WTC11 (cell line): ENCODE data around the gene COX17. TPM values are rescaled to one million over a fixed set of nuclear protein-coding genes. Genes with fewer than 3 reads are reported as not detected.

Experiments used
- ATAC-seq: fragments of 200-7000 bp; cut with Tn5 transposase; 2 replicates; pipeline ENCODE4 v1.10.0; 2021; ENCODE audit warnings: mild to moderate bottlenecking, moderate library complexity
- CTCF ChIA-PET: fragments of 300-600 bp; sonication (Branson Sonifier 250); formaldehyde crosslinking; loops from one replicate; lab custom pipeline; 2021; ENCODE audit warnings: antibody characterized with exemption; lab: Charles Lee
- POLR2A ChIA-PET: fragments of 350-600 bp; sonication (Branson Sonifier 250); formaldehyde crosslinking; loops from one replicate; lab custom pipeline; 2021; ENCODE audit warnings: antibody characterized with exemption; lab: Charles Lee
- DNase-seq: peaks from one replicate; pipeline ENCODE4 v3.0.0; 2021; ENCODE audit warnings: low spot score
- H3K27ac Mint-ChIP-seq: 2 replicates; pipeline ENCODE4 v1.8.0; 2021; ENCODE audit warnings: mixed read lengths
- H3K27me3 Mint-ChIP-seq: 2 replicates; pipeline ENCODE4 v1.8.0; 2021; ENCODE audit warnings: low read depth, mild to moderate bottlenecking, moderate library complexity, mixed read lengths
- H3K36me3 Mint-ChIP-seq: 2 replicates; pipeline ENCODE4 v1.8.0; 2021; ENCODE audit warnings: mixed read lengths
- H3K4me1 Mint-ChIP-seq: 2 replicates; pipeline ENCODE4 v1.8.0; 2022; ENCODE audit warnings: mixed read lengths
- H3K4me3 Mint-ChIP-seq: 2 replicates; pipeline ENCODE4 v1.8.0; 2021; ENCODE audit warnings: mild to moderate bottlenecking, moderate library complexity, mixed read lengths
- H3K9me3 Mint-ChIP-seq: 2 replicates; pipeline ENCODE4 v1.8.0; 2021; ENCODE audit warnings: mixed read lengths
- AR ChIP-seq: fragments of 250-450 bp; sonication (Bioruptor Pico); IDR thresholded peaks from 2 replicates; pipeline ENCODE4 v1.9.0; 2021; ENCODE audit warnings: mild to moderate bottlenecking
- ATF2 ChIP-seq: sonication (generic); formaldehyde crosslinking; IDR thresholded peaks from 2 replicates; pipeline ENCODE4 v1.8.1; 2022; ENCODE audit warnings: low read depth, missing genetic modification reagents, borderline replicate concordance
- E2F5 ChIP-seq: sonication (generic); formaldehyde crosslinking; IDR thresholded peaks from 2 replicates; pipeline ENCODE4 v1.8.1; 2022; ENCODE audit warnings: mild to moderate bottlenecking, moderate library complexity, missing genetic modification reagents
- FOXJ3 ChIP-seq: sonication (generic); formaldehyde crosslinking; IDR thresholded peaks from 2 replicates; pipeline ENCODE4 v1.9.0; 2021; ENCODE audit warnings: missing genetic modification reagents, mild to moderate bottlenecking, borderline replicate concordance
- HMGXB4 ChIP-seq: sonication (generic); formaldehyde crosslinking; IDR thresholded peaks from 2 replicates; pipeline ENCODE4 v1.8.1; 2023; ENCODE audit warnings: mild to moderate bottlenecking, moderate library complexity, missing genetic modification reagents
- MAX ChIP-seq: sonication (generic); formaldehyde crosslinking; IDR thresholded peaks from 2 replicates; pipeline ENCODE4 v1.8.0; 2022; ENCODE audit warnings: mild to moderate bottlenecking, missing genetic modification reagents
- MXD4 ChIP-seq: fragments of 250-450 bp; sonication (Bioruptor Pico); IDR thresholded peaks from 2 replicates; pipeline ENCODE4 v1.8.0; 2021; ENCODE audit warnings: mild to moderate bottlenecking, moderate library complexity, borderline replicate concordance
- NFATC4 ChIP-seq: fragments of 250-450 bp; sonication (Bioruptor Pico); IDR thresholded peaks from 2 replicates; pipeline ENCODE4 v1.9.0; 2021; ENCODE audit warnings: mild to moderate bottlenecking
- NFE2L1 ChIP-seq: sonication (generic); formaldehyde crosslinking; IDR thresholded peaks from 2 replicates; pipeline ENCODE4 v1.8.1; 2023; ENCODE audit warnings: missing genetic modification reagents
- PRDM15 ChIP-seq: sonication (generic); formaldehyde crosslinking; IDR thresholded peaks from 2 replicates; pipeline ENCODE4 v1.8.0; 2022; ENCODE audit warnings: missing genetic modification reagents
- PRRX2 ChIP-seq: fragments of 250-450 bp; sonication (Bioruptor Pico); IDR thresholded peaks from 2 replicates; pipeline ENCODE4 v1.8.0; 2021; ENCODE audit warnings: mild to moderate bottlenecking
- RELA ChIP-seq: sonication (generic); formaldehyde crosslinking; IDR thresholded peaks from 2 replicates; pipeline ENCODE4 v1.8.1; 2022; ENCODE audit warnings: missing genetic modification reagents, mild to moderate bottlenecking, borderline replicate concordance
- SMAD3 ChIP-seq: sonication (generic); formaldehyde crosslinking; IDR thresholded peaks from 2 replicates; pipeline ENCODE4 v1.8.0; 2022; ENCODE audit warnings: missing genetic modification reagents, mild to moderate bottlenecking, borderline replicate concordance
- SP1 ChIP-seq: sonication (generic); formaldehyde crosslinking; conservative IDR thresholded peaks from 2 replicates; pipeline ENCODE4 v1.8.1; 2022; ENCODE audit warnings: missing genetic modification reagents
- TEAD4 ChIP-seq: sonication (generic); formaldehyde crosslinking; IDR thresholded peaks from 2 replicates; pipeline ENCODE4 v1.8.0; 2022; ENCODE audit warnings: mild to moderate bottlenecking, missing genetic modification reagents
- ZNF121 ChIP-seq: sonication (generic); formaldehyde crosslinking; IDR thresholded peaks from 2 replicates; pipeline ENCODE4 v1.8.0; 2023; ENCODE audit warnings: missing genetic modification reagents
- ZNF317 ChIP-seq: sonication (generic); formaldehyde crosslinking; IDR thresholded peaks from 2 replicates; pipeline ENCODE4 v1.8.1; 2023; ENCODE audit warnings: low read depth, mild to moderate bottlenecking, moderate library complexity, missing genetic modification reagents, borderline replicate concordance
- ZNF512 ChIP-seq: sonication (generic); formaldehyde crosslinking; IDR thresholded peaks from 2 replicates; pipeline ENCODE4 v1.8.1; 2022; ENCODE audit warnings: missing genetic modification reagents, borderline replicate concordance
- ZSCAN18 ChIP-seq: fragments of 250-450 bp; sonication (Bioruptor Pico); IDR thresholded peaks from 2 replicates; pipeline ENCODE4 v2.1.2; 2022; ENCODE audit warnings: mild to moderate bottlenecking, moderate library complexity
- total RNA-seq: library from RNA; stranded (reverse); gene quantifications from 3 replicates; pipeline ENCODE4 v1.2.3, GENCODE V29; 2021

Gene COX17
- total RNA-seq, 1 experiment from 2014 or later, result 56.0 TPM

- Mint-ChIP-seq H3K36me3 (no peaks in the 10 kb centered on the region), H3K4me3 (no peak overlapping the region), H3K27ac (no peak overlapping the region), H3K4me1 (no peaks in the 10 kb centered on the region), H3K27me3 (no peaks in the 10 kb centered on the region; the same call in 1 of the 2 replicates), H3K9me3 (no peaks in the 10 kb centered on the region)
- DNase-seq (no peak), ATAC-seq (no peak)
- no peak for TF ChIP-seq PRRX2 (CRISPR knock-in tag)
- no peak for TF ChIP-seq NFE2L1 (CRISPR knock-in tag)
- no peak for TF ChIP-seq AR
- no peak for TF ChIP-seq SMAD3
- no peak for TF ChIP-seq HMGXB4 (CRISPR knock-in tag)
- TF ChIP-seq ZSCAN18 (CRISPR knock-in tag), result no peak
- TF ChIP-seq E2F5 (CRISPR knock-in tag), result no peak
- TF ChIP-seq ZNF121 (CRISPR knock-in tag), result no peak
- POLR2A ChIA-PET, result no interaction called here
- CTCF ChIA-PET, result interaction anchor here (0.6 to 1.5 kb wide), 3 partner anchors 27 to 358 kb away, joined by 3 read pairs; no protein-coding TSS in a partner anchor
These were observed 40.3 kb upstream of the COX17 start for GRCh38 chr3:119717520-119717919.

GRCh38 chr3:119716998-119717397 lies 39.8 kb upstream of the COX17 start:
- no peak overlapping the region for H3K4me3 Mint-ChIP-seq
- H3K9me3 Mint-ChIP-seq, result no peaks in the 10 kb centered on the region
- no peak overlapping the region for H3K27ac Mint-ChIP-seq
- CTCF ChIA-PET, result interaction anchor here (0.6 to 1.5 kb wide), 3 partner anchors 27 to 357 kb away, joined by 3 read pairs; no protein-coding TSS in a partner anchor
- no peak for DNase-seq
- POLR2A ChIA-PET, result no interaction called here
- H3K4me1 Mint-ChIP-seq, result no peaks in the 10 kb centered on the region
- H3K36me3 Mint-ChIP-seq, result no peaks in the 10 kb centered on the region
- no peak for ATAC-seq
- H3K27me3 Mint-ChIP-seq, result no peaks in the 10 kb centered on the region; the same call in 1 of the 2 replicates
- TF ChIP-seq TEAD4 (CRISPR knock-in tag) (no peak), PRDM15 (CRISPR knock-in tag) (no peak), ZNF512 (CRISPR knock-in tag) (no peak), ZNF317 (CRISPR knock-in tag) (no peak), NFATC4 (CRISPR knock-in tag) (no peak), ZSCAN18 (CRISPR knock-in tag) (no peak), RELA (CRISPR knock-in tag) (no peak), ATF2 (CRISPR knock-in tag) (no peak), FOXJ3 (CRISPR knock-in tag) (no peak), MAX (CRISPR knock-in tag) (no peak), SP1 (CRISPR knock-in tag) (no peak), MXD4 (CRISPR knock-in tag) (no peak)
